Measurements from ENCODE around the gene WEE1.

DNA sequence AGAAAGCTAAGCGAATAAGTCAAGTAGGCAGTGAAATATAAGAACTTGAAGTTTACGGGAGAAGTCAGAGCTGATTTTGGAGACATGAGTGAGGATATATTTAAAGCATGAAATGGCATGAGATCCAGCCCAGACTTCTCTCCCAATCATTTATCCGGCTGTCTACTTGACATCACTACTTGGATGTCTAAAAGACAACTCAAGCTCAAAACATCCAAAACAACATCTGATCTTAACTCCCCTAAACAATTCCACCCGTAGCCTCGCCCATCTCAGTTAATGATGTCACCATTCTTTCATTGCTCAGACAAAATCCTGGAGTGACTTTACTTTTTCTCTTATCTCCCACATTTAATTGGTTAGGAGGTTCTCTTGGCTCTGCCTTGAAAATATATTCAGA, 44.5 kb downstream of the WEE1 start:
- TF ChIP-seq CTBP1 (IDR thresholded peaks at IDR 0.05; ENCODE audit: borderline replicate concordance) (no peak), BHLHE40 (IDR thresholded peaks at IDR 0.05; ENCODE audit: borderline replicate concordance) (no peak), FOXK2 (IDR thresholded peaks at IDR 0.05) (no peak), TARDBP (IDR thresholded peaks at IDR 0.05) (no peak)
- TF ChIP-seq, protein P1, sequence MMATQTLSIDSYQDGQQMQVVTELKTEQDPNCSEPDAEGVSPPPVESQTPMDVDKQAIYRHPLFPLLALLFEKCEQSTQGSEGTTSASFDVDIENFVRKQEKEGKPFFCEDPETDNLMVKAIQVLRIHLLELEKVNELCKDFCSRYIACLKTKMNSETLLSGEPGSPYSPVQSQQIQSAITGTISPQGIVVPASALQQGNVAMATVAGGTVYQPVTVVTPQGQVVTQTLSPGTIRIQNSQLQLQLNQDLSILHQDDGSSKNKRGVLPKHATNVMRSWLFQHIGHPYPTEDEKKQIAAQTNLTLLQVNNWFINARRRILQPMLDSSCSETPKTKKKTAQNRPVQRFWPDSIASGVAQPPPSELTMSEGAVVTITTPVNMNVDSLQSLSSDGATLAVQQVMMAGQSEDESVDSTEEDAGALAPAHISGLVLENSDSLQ (IDR thresholded peaks at IDR 0.05) = no peak

All from HEK293T (cell line).